ENCODE data around the gene MTHFR. TPM values are rescaled to one million over a fixed set of nuclear protein-coding genes. Genes with fewer than 3 reads are reported as not detected.

MTHFR gene
- total RNA-seq, 1 experiment from 2014 or later = 3.5 TPM

DNA sequence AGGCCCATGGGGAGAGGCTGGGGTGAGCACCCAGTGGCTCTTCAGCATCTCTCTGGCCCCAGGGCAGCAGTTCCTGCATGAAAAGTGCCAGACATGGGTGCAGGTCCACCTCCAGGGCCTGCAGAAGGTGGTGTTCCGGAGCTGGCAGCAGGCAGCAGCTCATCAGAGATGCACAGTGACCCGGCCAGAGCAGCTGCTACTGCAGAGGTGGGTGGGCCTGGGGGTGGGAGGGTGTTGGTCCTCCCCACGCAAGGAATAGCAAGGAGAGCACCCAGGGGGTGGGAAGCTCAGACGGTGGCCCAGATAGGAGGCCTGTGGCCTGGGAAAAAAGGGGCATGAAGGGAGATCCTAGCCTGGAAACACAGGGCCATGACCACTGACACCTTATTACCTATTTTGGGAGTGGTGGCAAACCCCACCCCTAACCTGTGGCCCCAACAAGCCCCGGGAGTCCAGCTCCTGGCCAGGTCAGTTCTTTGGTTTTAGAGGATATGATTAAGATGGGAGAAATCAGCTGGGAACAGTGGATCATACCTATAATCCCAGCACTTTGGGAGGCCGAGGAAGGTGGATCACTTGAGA is 23.5 kb downstream of the MTHFR start:
- no peak for DNase-seq (ENCODE audit: low spot score)

DNA sequence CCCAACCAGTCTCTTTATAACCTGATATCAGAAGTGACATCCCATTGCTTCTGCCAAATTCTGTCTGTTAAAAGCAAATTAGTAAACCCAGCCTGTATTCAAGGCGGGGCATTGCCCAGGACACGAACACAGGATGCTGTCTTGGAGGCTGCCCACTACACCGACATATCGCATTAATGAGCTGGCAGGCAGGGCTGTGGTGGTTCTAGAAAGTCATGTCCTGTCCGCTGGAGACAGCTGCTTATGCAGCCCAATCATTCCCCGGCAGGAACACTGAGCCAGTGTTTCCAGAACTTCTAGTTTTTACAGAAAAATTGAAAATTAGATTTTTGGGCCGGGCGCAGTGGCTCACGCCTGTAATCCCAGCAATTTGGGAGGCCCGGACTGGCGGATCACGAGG is 24.5 kb downstream of the MTHFR start:
- peak; percentile 34 for DNase-seq (ENCODE audit: low spot score)

DNA sequence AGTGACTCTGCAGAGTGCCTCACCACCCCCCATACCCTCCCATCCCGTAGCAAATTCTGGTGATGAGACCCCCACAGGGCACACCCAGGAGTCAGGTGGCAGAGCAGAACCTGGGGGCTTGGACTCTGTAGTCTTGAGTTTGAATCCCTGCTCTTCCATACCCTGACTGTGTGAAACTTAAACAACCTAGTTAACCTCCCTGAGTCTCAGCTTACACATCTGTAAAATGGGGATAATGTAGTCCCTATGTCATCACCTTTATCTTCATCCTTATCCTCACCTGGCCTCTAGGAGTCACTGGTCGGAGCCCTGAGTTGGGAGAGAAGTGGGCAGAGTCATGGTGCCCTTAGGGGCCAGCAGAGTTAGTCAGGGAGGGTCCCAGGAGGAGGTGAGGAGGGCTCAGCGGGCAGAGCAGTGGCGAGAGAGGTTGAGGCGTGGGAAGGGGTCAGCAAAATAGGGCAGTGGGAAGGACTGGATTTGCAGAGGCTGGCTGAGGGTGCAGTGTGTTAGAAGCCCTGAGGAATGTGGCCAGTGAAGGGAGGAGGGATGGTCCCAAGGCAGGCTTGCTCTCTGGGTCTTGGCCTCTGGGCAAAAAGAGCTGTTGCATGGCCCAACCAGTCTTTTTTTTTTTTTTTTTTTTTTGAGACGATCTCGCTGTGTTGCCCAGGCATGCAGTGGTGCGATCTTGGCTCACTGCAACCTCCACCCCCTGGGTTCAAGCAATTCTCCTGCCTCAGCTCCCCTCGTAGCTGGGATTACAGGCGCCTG is 25.2 kb downstream of the MTHFR start:
- no peak for DNase-seq (ENCODE audit: low spot score)

DNA sequence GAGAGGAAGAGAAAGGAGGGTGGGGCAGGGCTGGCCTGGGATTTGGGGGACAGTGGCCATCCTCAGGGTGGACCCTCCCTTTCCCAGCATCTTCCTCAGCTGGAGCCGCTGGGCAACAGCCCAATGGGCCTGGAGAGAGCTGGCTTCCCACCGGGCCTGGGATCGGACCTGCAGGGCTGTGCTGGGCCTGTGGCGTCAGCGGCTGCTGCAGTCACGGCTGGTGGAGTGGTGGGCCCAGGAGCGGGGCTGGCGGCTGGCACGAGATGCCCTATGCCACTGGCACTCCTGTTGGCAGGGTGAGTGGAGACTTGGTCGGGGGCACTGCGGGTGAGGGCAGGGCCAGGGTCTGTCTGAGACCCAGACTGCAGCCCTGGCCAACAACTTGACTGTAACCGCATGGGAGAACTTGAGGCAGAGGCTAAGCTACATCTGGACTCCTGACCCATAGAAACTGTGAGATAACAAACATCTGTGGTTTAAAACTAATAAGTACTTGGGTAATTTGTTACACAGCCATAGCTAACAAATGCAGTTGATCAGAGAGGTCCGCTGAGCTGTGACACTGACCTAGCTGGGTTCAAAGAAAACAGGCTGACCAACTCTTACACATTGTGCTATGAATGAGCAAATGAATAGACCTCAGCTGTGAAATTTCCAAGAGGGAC is 25.9 kb downstream of the MTHFR start:
- no peak for DNase-seq (ENCODE audit: low spot score)

DNA sequence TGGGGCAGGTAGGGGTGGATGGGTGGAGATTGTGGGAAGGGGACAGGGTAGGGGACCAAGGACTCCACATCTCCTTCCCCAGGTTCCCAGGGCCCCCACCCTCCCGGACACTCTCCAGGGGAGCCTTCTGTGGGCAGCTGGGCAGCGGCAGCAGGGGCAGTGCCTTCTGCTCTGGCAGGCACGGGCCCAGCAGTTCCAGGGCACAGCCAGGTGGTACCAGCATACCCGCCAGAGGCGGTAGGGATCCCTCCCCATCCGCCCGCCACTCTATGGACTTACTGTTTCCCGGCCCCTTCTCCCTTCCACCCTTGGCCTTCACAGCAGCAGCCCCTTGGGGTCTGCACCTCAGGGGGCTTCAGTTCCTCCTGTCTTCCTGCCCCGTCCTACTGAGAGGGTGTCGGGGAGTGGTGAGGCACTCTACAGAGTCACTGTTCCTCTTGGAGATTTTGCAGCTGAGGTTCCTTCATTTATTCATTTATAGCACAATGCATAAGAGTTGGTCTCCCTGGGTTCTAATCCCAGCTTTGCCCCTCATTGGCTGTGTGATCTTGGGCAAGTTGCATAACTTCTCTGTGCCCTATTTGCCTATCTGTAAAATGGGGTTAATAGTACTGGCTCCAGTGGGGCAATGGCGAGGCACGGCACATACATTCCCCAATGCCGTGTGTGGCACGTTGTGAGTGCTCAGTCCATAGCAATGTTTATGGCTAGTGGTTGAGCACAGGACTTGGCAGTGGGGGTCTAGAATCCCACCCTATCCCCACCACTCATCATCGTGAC is 26.7 kb downstream of the MTHFR start:
- no peak for DNase-seq (ENCODE audit: low spot score)

DNA sequence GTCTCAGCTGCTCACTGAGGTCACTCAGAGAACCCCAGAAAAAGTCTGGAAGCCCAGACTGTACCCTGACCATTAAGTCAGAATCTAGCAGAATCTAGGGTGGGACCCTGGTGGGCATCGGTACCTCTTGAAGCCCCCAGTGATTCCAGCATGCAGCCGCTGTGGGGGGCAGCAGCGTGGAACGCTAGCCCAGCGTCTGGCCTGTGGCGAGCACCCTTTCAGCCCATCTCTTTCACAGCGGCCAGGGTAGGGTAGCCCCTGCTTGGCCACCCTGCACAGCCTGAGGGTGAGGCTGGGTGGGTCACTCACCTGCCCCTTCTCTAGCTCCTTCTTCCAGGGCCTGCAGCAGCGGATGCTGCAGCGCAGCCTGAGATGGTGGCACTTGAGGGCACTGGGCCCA is 27.4 kb downstream of the MTHFR start:
- no peak for DNase-seq (ENCODE audit: low spot score)

DNA sequence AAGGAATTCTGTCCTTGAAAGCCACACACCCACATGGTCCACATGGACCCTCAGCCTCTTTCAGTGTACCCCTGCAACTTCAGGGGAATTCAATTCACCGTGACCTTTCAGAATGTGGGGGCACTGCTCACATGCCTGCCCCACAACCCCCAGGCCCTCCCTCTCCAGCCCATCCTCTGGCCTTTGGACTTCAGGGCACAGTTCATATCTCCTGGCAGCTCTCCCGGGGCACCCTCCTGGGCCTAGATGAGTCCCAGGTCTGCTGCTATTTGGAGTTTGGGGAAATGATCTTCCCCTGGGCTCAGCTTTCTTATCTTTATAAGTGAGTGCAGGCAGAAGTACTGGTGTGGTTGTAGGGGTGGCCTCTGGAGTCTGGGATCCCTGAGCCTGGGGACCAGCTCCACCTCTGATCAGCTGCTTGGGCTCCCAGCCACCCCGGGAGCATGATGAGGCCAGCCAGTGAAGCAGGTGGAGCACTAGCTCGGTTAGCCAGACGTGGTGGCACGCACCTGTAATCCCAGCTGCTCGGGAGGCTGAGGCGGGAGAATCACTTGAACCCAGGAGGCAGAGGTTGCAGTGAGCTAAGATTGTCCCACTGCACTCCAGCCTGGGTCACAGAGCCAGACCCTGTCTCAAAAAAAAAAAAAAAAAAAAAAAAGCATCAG is 28.0 kb downstream of the MTHFR start:
- no peak for DNase-seq (ENCODE audit: low spot score)

- no peak for DNase-seq (ENCODE audit: low spot score)
These were observed 31.0 kb downstream of the MTHFR start for GRCh38 chr1:11774753-11775152.

DNA sequence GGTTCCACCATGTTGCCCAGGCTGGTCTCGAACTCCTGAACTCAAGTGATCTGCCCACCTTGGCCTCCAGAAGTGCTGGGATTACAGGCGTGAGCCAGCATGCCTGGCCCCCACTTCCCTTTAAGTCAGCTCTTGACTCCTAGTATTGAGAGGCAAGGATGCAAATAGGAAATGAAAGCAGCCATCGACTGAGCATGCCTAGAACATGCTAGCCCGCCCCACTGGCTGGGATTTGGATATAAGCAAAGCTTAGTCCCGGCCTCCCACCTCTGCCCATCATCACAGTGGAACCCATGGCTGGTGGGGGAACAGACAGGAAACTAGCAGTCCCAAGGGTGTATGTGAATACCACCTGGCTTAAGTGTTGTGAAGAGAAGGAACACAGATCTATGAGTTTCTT is 33.3 kb downstream of the MTHFR start:
- DNase-seq (ENCODE audit: low spot score) = no peak

- no peak for DNase-seq (ENCODE audit: low spot score)
These were observed 34.2 kb downstream of the MTHFR start for GRCh38 chr1:11771481-11772043.

DNA sequence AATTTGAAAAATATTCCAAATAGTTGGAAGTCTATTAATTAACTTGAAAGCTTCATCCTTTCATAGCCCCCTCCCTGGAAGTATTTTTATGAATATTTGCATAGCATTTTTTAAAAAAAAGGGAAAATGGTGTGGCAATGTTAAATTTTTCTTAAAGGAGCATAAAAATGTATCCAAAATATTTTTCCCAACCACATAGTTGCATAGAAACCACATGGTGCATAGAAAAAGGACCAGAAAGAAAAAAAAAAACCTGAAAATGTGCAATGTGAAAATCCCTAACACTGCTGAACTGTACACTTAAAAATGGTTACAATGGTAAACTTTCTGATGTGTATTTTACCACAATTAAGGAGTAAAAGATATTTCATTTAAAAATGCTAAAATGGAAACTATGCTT is 35.8 kb downstream of the MTHFR start:
- DNase-seq (ENCODE audit: low spot score) = no peak

- no peak for DNase-seq (ENCODE audit: low spot score)
These were observed 36.5 kb downstream of the MTHFR start for GRCh38 chr1:11769274-11769673.

- DNase-seq (ENCODE audit: low spot score) = no peak
These were observed 36.9 kb downstream of the MTHFR start for GRCh38 chr1:11768821-11769220.

DNA sequence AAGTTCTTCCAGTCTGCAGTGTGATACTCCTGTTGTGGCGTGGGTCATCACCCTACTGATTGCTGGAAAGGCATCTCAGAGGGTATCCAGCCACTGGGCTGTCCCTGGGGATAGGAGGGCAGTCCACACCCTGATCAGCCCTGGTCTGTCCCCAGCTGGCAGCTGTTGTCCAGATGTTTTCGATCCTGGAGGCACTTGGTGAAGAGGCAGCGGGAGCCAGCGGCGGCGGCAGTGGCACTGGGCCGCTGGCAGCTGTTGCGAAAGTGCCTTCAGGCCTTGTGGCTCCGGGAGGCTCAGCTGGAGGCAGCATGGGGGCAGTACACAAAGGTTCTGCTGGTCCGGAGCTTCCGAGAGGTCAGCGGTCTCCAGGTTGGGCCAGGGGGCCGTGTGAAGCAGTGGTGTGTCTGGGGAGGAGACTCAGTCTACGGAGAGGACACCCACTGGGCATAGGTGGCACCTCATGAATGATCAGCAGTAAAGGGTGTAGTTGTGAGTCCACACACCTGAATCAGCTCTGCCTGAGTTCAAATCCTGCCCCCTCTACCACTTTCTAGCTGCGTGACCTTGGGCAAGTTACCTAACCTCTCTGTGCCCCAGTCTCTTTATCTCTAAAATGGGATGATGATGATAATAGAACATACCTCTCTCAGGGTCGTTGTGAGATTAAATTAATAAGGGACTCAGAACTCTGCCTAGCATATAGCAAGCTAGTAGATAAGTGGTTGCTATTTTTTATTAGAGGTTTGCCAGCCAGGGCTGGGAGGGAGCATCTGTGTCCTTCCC is 37.7 kb downstream of the MTHFR start:
- no peak for DNase-seq (ENCODE audit: low spot score)

DNA sequence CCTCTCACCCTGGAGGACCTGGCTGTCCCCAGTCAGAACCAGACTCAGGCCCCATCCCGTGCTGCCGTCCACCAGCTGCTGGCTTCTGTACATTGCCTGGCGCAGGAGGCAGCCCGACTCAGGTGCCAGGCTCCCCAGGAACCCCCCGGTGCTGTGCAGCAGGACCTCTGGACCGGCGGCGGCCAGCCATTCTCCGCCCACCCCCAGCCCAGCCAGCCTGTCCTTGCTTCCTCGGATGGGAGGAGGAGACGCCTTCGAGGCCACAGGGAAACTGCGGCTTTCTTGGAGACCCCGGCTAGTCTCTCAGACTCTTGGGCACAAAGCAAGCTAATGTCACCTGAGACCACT is 39.4 kb downstream of the MTHFR start:
- DNase-seq (ENCODE audit: low spot score) = no peak

DNA sequence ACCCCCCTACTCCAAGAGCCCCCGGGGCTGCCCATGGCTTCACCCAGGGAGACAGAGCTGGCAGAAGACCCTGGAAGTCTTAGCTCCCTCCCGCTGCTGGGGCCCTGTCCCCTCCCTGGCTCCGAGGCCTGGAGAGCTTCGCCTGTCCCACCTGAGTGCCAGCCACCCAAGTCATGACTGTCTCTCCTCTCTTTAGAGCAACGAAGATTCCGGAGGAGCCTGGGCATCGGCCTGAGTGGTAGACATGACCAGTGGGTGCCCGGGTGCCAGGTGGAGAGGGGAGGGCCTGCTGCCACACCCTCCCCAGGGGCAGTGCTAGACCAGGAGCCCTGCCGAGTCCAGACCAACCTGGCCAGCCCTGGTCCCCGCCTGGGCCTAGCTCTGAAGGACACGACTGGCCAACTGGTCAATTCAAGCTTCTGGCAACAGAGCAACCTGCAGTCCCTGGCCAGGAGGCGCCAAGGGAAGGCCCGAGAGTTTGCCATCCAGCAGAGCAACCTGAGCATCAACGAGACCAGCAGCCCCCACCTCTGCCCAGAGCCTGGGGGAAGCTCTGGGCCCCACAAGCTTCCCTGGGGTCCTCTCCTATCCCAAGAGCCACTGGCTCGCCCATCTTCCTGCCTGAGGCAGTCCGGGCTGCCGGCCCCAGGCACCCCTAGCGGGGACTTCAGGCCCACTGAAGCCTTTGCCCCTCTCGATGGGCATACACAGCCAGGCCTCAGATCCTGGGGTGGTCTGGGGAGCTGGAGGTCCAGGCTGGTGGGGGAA is 39.9 kb downstream of the MTHFR start:
- no peak for DNase-seq (ENCODE audit: low spot score)

DNA sequence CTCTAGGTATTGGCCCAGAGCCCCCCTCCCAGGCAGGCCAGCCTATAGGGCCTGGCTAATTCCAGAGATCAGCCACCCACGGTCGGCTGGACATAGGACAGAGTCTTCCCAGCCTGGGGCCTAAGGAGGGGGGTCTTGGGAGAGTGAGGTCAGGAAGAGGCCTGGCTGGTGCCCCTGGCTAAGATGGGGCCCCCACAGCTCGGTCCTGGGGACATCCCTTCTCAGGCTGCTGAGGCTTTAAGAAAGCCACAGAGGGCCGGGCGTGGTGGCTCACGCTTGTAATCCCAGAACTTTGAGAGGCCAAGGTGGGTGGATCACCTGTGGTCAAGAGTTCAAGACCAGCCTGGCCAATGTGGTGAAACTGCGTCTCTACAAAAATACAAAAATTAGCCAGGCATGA is 41.2 kb downstream of the MTHFR start:
- DNase-seq (ENCODE audit: low spot score) = no peak

- no peak for DNase-seq (ENCODE audit: low spot score)
These were observed 41.6 kb downstream of the MTHFR start for GRCh38 chr1:11764115-11764514.

DNA sequence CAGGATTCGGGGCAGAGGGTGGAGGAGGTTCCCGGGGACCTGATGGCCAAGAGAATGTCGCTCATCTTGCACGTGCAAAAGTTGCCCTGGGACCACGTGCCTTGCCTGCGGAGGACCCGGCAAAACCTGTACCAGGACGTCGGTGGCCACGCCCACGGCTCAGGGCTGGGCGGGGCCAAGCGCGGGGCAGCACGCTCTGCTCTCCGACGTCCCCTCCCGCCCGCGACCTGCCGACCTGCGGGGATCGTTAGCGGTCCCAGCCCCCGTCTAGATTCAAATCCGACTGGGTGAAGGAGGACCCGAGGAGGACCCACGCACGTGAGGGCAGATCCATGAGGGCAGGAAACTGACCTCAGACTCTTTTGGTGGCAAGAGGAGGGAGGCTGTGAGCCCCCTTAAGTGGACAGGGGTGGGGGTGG is 43.8 kb downstream of the MTHFR start, which contains the start of gene C1orf167:
Gene C1orf167 (plus strand): TSS at position 206 of the 419 bp plus-strand sequence. CDS start 2,208 bp downstream, outside the sequence.
- no peak for DNase-seq (ENCODE audit: low spot score)

DNA sequence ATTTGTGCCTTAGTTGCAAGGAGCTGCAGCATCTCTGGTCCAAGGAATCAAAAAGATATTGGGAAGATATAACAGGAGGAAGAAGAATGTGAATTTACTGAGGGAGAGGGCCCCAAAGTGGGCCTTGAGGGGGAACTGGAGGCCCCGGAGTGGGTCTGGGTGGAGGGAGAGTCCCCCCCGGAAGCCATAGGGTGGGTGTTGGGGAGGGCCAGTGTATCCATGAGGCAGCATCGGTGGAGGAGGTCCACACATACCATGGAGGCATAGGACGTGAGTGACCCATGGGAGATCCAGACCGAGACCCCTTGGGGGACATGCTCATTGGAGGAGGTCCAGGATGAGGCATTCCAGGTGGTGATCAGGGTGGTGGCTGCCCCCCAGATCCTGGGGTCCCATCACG is 44.5 kb downstream of the MTHFR start:
- DNase-seq (ENCODE audit: low spot score) = no peak

Data from A172 (cell line).